H9 (cell line): Measurements from ENCODE around the gene WDR91. TPM values are rescaled to one million over a fixed set of nuclear protein-coding genes. Genes with fewer than 3 reads are reported as not detected.

Experiments used
- DNase-seq: peaks from one replicate; pipeline ENCODE4 v3.0.0-alpha.2; 2017
- H2AFZ ChIP-seq: one replicate; pipeline ENCODE4 v1.6.1; 2013; ENCODE audit warnings: mild to moderate bottlenecking, low read length, control low read depth, moderate library complexity
- H2AK5ac ChIP-seq: 2 replicates; pipeline ENCODE4 v1.6.1; 2013; ENCODE audit warnings: low read length, control low read depth, mixed read lengths; ENCODE audit not compliant: insufficient read length
- H2BK120ac ChIP-seq: one replicate; pipeline ENCODE4 v1.6.1; 2013; ENCODE audit warnings: low read depth, mild to moderate bottlenecking, low read length, control low read depth, inconsistent platforms; ENCODE audit not compliant: poor library complexity, severe bottlenecking
- H2BK12ac ChIP-seq: 2 replicates; pipeline ENCODE4 v1.6.1; 2013; ENCODE audit warnings: low read length, control low read depth, mixed read lengths, low read depth; ENCODE audit not compliant: insufficient read length
- H2BK15ac ChIP-seq: 2 replicates; pipeline ENCODE4 v1.6.1; 2013; ENCODE audit warnings: low read depth, low read length, control low read depth
- H2BK20ac ChIP-seq: one replicate; pipeline ENCODE4 v1.6.1; 2013; ENCODE audit warnings: low read depth, mild to moderate bottlenecking, low read length, control low read depth, inconsistent platforms; ENCODE audit not compliant: poor library complexity, severe bottlenecking
- H2BK5ac ChIP-seq: 2 replicates; pipeline ENCODE4 v1.6.1; 2013; ENCODE audit warnings: low read length, control low read depth, mixed read lengths; ENCODE audit not compliant: insufficient read length
- H3K14ac ChIP-seq: 2 replicates; pipeline ENCODE4 v1.6.1; 2013; ENCODE audit warnings: low read length, control low read depth; ENCODE audit not compliant: insufficient read depth
- H3K18ac ChIP-seq: 2 replicates; pipeline ENCODE4 v1.6.1; 2013; ENCODE audit warnings: low read depth, mild to moderate bottlenecking, mixed read lengths, low read length, control low read depth; ENCODE audit not compliant: insufficient read length
- H3K23ac ChIP-seq: 2 replicates; pipeline ENCODE4 v1.6.1; 2013; ENCODE audit warnings: low read length, control low read depth, mixed read lengths, low read depth; ENCODE audit not compliant: insufficient read length
- H3K23me2 ChIP-seq: 2 replicates; pipeline ENCODE4 v1.6.1; 2013; ENCODE audit warnings: low read depth, mild to moderate bottlenecking, mixed read lengths, low read length, control low read depth; ENCODE audit not compliant: insufficient read length, poor library complexity, severe bottlenecking
- H3K27ac ChIP-seq: 2 replicates; pipeline ENCODE4 v1.5.1; 2013; ENCODE audit warnings: low read length, control low read depth, mixed read lengths, low read depth; ENCODE audit not compliant: insufficient read length
- H3K27me3 ChIP-seq: 2 replicates; pipeline ENCODE4 v1.6.1; 2013; ENCODE audit warnings: low read length, control low read depth, inconsistent platforms; ENCODE audit not compliant: insufficient read depth
- H3K4ac ChIP-seq: 2 replicates; pipeline ENCODE4 v1.6.1; 2013; ENCODE audit warnings: low read depth, mild to moderate bottlenecking, control low read depth, inconsistent platforms, low read length, moderate library complexity
- H3K4me1 ChIP-seq: 2 replicates; pipeline ENCODE4 v1.6.1; 2013; ENCODE audit warnings: low read length, control low read depth, inconsistent platforms; ENCODE audit not compliant: insufficient read depth
- H3K4me2 ChIP-seq: 2 replicates; pipeline ENCODE4 v1.6.1; 2013; ENCODE audit warnings: low read length, control low read depth, mixed read lengths; ENCODE audit not compliant: insufficient read length, insufficient read depth
- H3K56ac ChIP-seq: 2 replicates; pipeline ENCODE4 v1.6.1; 2013; ENCODE audit warnings: low read depth, mild to moderate bottlenecking, mixed read lengths, low read length, control low read depth; ENCODE audit not compliant: insufficient read length
- H3K79me1 ChIP-seq: 2 replicates; pipeline ENCODE4 v1.6.1; 2013; ENCODE audit warnings: low read depth, mild to moderate bottlenecking, moderate library complexity, low read length, control low read depth, inconsistent platforms; ENCODE audit not compliant: insufficient read depth, poor library complexity, severe bottlenecking
- H3K79me2 ChIP-seq: 2 replicates; pipeline ENCODE4 v1.6.1; 2013; ENCODE audit warnings: low read length, control low read depth, inconsistent platforms; ENCODE audit not compliant: insufficient read depth
- H3K9ac ChIP-seq: 2 replicates; pipeline ENCODE4 v1.6.1; 2013; ENCODE audit warnings: low read length, control low read depth, mixed read lengths; ENCODE audit not compliant: insufficient read length; ENCODE audit errors: extremely low read depth
- H3K9me3 ChIP-seq: one replicate; pipeline ENCODE4 v1.6.1; 2013; ENCODE audit warnings: low read depth, low read length, inconsistent platforms; ENCODE audit not compliant: control insufficient read depth
- H3T11ph ChIP-seq: one replicate; pipeline ENCODE4 v1.6.1; 2013; ENCODE audit warnings: mild to moderate bottlenecking, low read length, control low read depth, inconsistent platforms
- H4K20me1 ChIP-seq: one replicate; pipeline ENCODE4 v1.6.1; 2013; ENCODE audit not compliant: control insufficient read depth, insufficient read length, insufficient read depth
- H4K5ac ChIP-seq: 2 replicates; pipeline ENCODE4 v1.6.1; 2013; ENCODE audit warnings: low read depth, mild to moderate bottlenecking, mixed read lengths, low read length, control low read depth; ENCODE audit not compliant: insufficient read length
- H4K8ac ChIP-seq: replicated peaks from 2 replicates; pipeline ENCODE4 v1.6.1; 2013; ENCODE audit warnings: low read length, control low read depth, mixed read lengths, low read depth; ENCODE audit not compliant: insufficient read length
- H4K91ac ChIP-seq: 2 replicates; pipeline ENCODE4 v1.6.1; 2013; ENCODE audit warnings: low read depth, mild to moderate bottlenecking, moderate library complexity, mixed read lengths, low read length, control low read depth; ENCODE audit not compliant: insufficient read length
- H3K27ac Mint-ChIP-seq, 3 experiments: 2 replicates in 2 of 3; 3 replicates in 1 of 3; pipeline ENCODE4 v1.8.0; 2020 to 2021; ENCODE audit warnings: mixed read lengths in 3 of 3, mild to moderate bottlenecking in 1 of 3, moderate library complexity in 1 of 3
- H3K27me3 Mint-ChIP-seq: 2 replicates; pipeline ENCODE4 v1.8.0; 2021; ENCODE audit warnings: low read depth, mild to moderate bottlenecking, moderate library complexity, mixed read lengths
- H3K36me3 Mint-ChIP-seq, 3 experiments: 2 replicates in 2 of 3; 3 replicates in 1 of 3; pipeline ENCODE4 v1.8.0; 2020 to 2021; ENCODE audit warnings: low read depth in 3 of 3, mixed read lengths in 3 of 3; ENCODE audit not compliant: insufficient read depth in 1 of 3
- H3K4me1 Mint-ChIP-seq, 2 experiments: 2 replicates each; pipeline ENCODE4 v1.8.0; 2020; ENCODE audit warnings: mixed read lengths in 2 of 2
- H3K4me3 Mint-ChIP-seq, 2 experiments: 2 replicates in 1 of 2; 3 replicates in 1 of 2; pipeline ENCODE4 v1.8.0; 2020 to 2021; ENCODE audit warnings: mild to moderate bottlenecking in 2 of 2, mixed read lengths in 2 of 2, moderate library complexity in 1 of 2
- H3K9me3 Mint-ChIP-seq, 2 experiments: 2 replicates in 1 of 2; 3 replicates in 1 of 2; pipeline ENCODE4 v1.8.0; 2020; ENCODE audit warnings: mild to moderate bottlenecking in 2 of 2, mixed read lengths in 2 of 2, moderate library complexity in 1 of 2
- WGBS: extraction: QIAGEN DNeasy Blood & Tissue Kit; methylation state at CpG from one replicate; pipeline ENCODE4 v1.1.7; 2013; ENCODE audit warnings: missing lambda C conversion rate, low lambda C conversion rate, mixed read lengths; ENCODE audit not compliant: insufficient read length; ENCODE audit errors: extremely low coverage; 5-methylcytosine and 5-hydroxymethylcytosine counted together
- total RNA-seq: library from RNA; stranded (reverse); gene quantifications from 2 replicates; pipeline ENCODE4 v1.2.1, GENCODE V29; 2021
- TF ChIP-seq, protein P1 (sequence below): fragments of 200-600 bp; sonication (generic); conservative IDR thresholded peaks from 3 replicates; pipeline ENCODE4 v1.8.0; 2021; ENCODE audit warnings: antibody characterized with exemption, mild to moderate bottlenecking

Gene WDR91
- total RNA-seq, 1 experiment from 2014 or later: 9.4 TPM

DNA sequence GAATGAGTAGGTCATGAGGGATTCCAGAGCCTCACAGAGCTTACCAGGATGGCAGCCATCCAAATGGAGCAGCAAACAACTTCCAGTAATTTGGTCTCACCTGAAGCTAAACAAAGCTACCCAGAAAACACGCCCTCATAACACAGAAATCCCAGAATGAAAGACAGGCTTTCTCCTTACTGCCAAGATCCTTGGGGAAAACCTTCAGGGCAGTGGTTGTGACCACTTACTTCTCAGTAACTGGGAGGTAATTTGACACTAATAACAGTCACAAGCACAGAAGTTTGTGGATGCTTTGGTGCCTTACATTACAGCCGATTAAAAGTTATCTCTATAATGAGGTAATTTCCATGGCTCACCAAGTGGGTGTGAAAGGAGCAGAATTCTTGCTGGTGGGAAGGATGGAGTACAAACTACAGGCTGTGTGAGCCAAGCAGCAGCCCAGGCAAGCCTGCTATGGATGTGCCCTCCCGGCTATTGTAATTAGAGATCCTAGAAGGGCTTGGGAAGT lies 10.4 kb downstream of the WDR91 start:
- Histone ChIP-seq H3K4ac (no peak overlapping the region), H3K9me3 (no peaks in the 10 kb centered on the region), H3K14ac (no peak overlapping the region), H4K5ac (no peak overlapping the region), H3K4me1 (no peaks in the 10 kb centered on the region), H3K18ac (no peak overlapping the region), H3K23ac (no peak overlapping the region), H3K9ac (no peak overlapping the region), H3K27me3 (no peaks in the 10 kb centered on the region), H3K4me2 (no peak overlapping the region), H3K27ac (no peak overlapping the region), H3K23me2 (no peaks in the 10 kb centered on the region), H2BK5ac (no peak overlapping the region), H3K79me1 (no peaks in the 10 kb centered on the region), H2AK5ac (no peak overlapping the region), H2BK15ac (no peak overlapping the region), H2BK120ac (no peak overlapping the region), H4K91ac (no peak overlapping the region), H3T11ph (no peak overlapping the region), H4K20me1 (no peaks in the 10 kb centered on the region), H3K56ac (no peak overlapping the region), H2BK20ac (no peak overlapping the region), H3K79me2 (no peaks in the 10 kb centered on the region), H4K8ac (no peak overlapping the region), H2AFZ (no peak overlapping the region), H2BK12ac (no peak overlapping the region)
- Mint-ChIP-seq H3K36me3 (peaks cover 5 to 38% (median 14%) of the 10 kb centered on the region in 3 experiments), H3K4me1 (peaks cover 0 to 5% of the 10 kb centered on the region in 2 experiments; a peak in 3 of 4 replicates), H3K27me3 (no peaks in the 10 kb centered on the region), H3K4me3 (no peak overlapping the region), H3K9me3 (no peaks in the 10 kb centered on the region), H3K27ac (no peak overlapping the region; a peak in 1 of 7 replicates)
- TF ChIP-seq, protein P1, sequence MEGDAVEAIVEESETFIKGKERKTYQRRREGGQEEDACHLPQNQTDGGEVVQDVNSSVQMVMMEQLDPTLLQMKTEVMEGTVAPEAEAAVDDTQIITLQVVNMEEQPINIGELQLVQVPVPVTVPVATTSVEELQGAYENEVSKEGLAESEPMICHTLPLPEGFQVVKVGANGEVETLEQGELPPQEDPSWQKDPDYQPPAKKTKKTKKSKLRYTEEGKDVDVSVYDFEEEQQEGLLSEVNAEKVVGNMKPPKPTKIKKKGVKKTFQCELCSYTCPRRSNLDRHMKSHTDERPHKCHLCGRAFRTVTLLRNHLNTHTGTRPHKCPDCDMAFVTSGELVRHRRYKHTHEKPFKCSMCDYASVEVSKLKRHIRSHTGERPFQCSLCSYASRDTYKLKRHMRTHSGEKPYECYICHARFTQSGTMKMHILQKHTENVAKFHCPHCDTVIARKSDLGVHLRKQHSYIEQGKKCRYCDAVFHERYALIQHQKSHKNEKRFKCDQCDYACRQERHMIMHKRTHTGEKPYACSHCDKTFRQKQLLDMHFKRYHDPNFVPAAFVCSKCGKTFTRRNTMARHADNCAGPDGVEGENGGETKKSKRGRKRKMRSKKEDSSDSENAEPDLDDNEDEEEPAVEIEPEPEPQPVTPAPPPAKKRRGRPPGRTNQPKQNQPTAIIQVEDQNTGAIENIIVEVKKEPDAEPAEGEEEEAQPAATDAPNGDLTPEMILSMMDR: no peak
- no peak for DNase-seq
- WGBS: no CpG with 5 or more reads among the region's 3 CpGs
